Karpas-422 (cell line): ENCODE measurements around the gene BGLAP. TPM values are rescaled to one million over a fixed set of nuclear protein-coding genes. Genes with fewer than 3 reads are reported as not detected.
"Not testable (repeated sequence)": the region's sequence is repeated elsewhere in the genome, so short reads cannot be mapped to it uniquely, and the experiment has no call there.

ENCODE experiments used
- DNase-seq: peaks from one replicate; pipeline ENCODE4 v3.0.0-alpha.2; 2015
- H2AFZ ChIP-seq: fragments of 200-600 bp; sonication (generic); 2 replicates; pipeline ENCODE4 v1.6.1; 2014; ENCODE audit warnings: antibody characterized with exemption, low read length, mixed read lengths
- H3K27ac ChIP-seq: fragments of 200-600 bp; sonication (generic); 2 replicates; pipeline ENCODE4 v1.5.1; 2014; ENCODE audit warnings: mild to moderate bottlenecking, low read length, moderate library complexity
- H3K27me3 ChIP-seq: fragments of 200-600 bp; sonication (generic); 2 replicates; pipeline ENCODE4 v1.6.1; 2014; ENCODE audit warnings: low read length, mixed read lengths
- H3K36me3 ChIP-seq: fragments of 200-600 bp; sonication (generic); 2 replicates; pipeline ENCODE4 v1.6.1; 2014; ENCODE audit warnings: low read length, mixed read lengths; ENCODE audit not compliant: insufficient read depth
- H3K4me1 ChIP-seq: fragments of 200-600 bp; sonication (generic); 2 replicates; pipeline ENCODE4 v1.6.1; 2014; ENCODE audit warnings: mild to moderate bottlenecking, low read length, mixed read lengths
- H3K4me2 ChIP-seq: fragments of 200-600 bp; sonication (generic); 2 replicates; pipeline ENCODE4 v1.6.1; 2014; ENCODE audit warnings: low read length, low read depth, mild to moderate bottlenecking; ENCODE audit not compliant: poor library complexity, severe bottlenecking
- H3K4me3 ChIP-seq: fragments of 200-600 bp; sonication (generic); 2 replicates; pipeline ENCODE4 v1.5.1; 2014; ENCODE audit warnings: mild to moderate bottlenecking, antibody characterized with exemption, low read length, mixed read lengths
- H3K79me2 ChIP-seq: fragments of 200-600 bp; sonication (generic); 2 replicates; pipeline ENCODE4 v1.6.1; 2014; ENCODE audit warnings: mild to moderate bottlenecking, low read length, mixed read lengths
- H3K9ac ChIP-seq: fragments of 200-600 bp; sonication (generic); 2 replicates; pipeline ENCODE4 v1.6.0; 2014; ENCODE audit warnings: low read length
- H3K9me2 ChIP-seq: fragments of 200-600 bp; sonication (generic), shearing (Covaris generic); replicated peaks from 2 replicates; pipeline ENCODE4 v1.6.0; 2014; ENCODE audit warnings: mild to moderate bottlenecking, low read length, moderate library complexity; ENCODE audit not compliant: insufficient read depth
- H3K9me3 ChIP-seq: fragments of 300-700, 200-600 bp; sonication (generic); 2 replicates; pipeline ENCODE4 v1.6.1; 2014; ENCODE audit warnings: low read length, mixed read lengths
- H4K20me1 ChIP-seq: fragments of 200-600 bp; sonication (generic); 2 replicates; pipeline ENCODE4 v1.6.1; 2014; ENCODE audit warnings: mild to moderate bottlenecking, antibody characterized with exemption, low read length, low read depth; ENCODE audit not compliant: insufficient read depth
- total RNA-seq: library from RNA; depleted of rRNA; stranded (reverse); fragments of >200 nt; shearing (Covaris generic); gene quantifications from 2 replicates; pipeline ENCODE4 v1.2.3, GENCODE V29; 2014; ENCODE audit warnings: low replicate concordance

BGLAP gene
- total RNA-seq, 1 experiment from 2014 or later = 0.48 TPM

DNA sequence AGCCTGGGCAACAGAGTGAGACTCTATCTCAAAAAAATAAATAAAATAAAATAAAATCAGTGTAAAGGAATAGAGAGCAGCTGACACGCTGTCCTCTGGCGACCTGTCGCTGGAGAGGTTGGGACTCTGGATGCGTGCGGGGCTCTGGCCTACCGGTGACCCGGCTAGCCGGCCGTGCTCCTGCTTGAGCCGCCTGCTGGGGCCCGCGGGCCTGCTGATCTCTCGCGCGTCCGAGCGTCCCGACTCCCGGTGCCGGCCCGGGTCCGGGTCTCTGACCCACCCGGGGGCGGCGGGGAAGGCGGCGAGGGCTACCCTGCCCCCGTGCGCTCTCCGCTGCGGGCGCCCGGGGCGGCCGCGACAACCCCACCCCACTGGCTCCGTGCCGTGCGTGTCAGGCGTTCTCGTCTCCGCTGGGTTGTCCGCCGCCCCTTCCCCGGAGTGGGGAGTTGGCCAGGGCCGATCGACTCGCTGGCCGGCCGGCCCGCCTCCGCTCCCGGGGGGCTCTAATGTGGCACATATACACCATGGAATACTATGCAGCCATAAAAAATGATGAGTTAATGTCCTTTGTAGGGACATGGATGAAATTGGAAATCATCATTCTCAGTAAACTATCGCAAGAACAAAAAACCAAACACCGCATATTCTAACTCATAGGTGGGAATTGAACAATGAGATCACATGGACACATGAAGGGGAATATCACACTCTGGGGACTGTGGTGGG, 25.5 kb upstream of the BGLAP start:
- H3K9ac ChIP-seq, H3K27me3 ChIP-seq: not testable (repeated sequence)
- H3K4me1 ChIP-seq = peaks cover 19% of the 10 kb centered on the region

DNA sequence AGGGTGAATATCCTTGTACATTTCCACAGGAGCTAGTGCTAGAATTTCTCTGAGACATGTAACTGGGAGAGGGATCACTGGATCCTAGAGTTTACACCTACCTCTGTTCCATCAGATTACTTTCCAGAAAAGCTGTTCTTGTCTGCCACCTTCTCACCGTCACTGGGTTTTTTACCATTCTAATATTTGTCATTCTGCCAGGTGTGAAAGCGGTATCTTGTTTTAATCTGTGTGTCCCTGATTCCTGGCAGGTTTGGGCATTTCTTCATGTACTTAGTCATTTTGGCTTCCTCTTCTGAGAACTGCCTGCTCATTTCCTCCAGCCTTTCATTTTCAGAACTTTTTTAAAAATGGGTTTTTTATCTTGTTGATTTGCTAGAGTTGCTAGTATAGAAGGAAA, 24.1 kb upstream of the BGLAP start:
- Histone ChIP-seq H3K27ac (no peak overlapping the region), H3K36me3 (no peaks in the 10 kb centered on the region), H3K9me3 (no peaks in the 10 kb centered on the region), H2AFZ (no peak overlapping the region), H3K9me2 (no peaks in the 10 kb centered on the region), H3K79me2 (peaks cover 27% of the 10 kb centered on the region), H3K4me3 (no peak overlapping the region), H3K9ac (no peak overlapping the region), H3K4me1 (peaks cover 10% of the 10 kb centered on the region), H3K4me2 (no peak overlapping the region), H3K27me3 (no peaks in the 10 kb centered on the region), H4K20me1 (no peaks in the 10 kb centered on the region)
- no peak for DNase-seq

More for the DNA sequence above, 25.5 kb upstream of the BGLAP start:
- not testable (repeated sequence) for H3K9me2 ChIP-seq, H3K4me3 ChIP-seq, H2AFZ ChIP-seq, H3K9me3 ChIP-seq, DNase-seq, H3K27ac ChIP-seq, H3K4me2 ChIP-seq, H3K36me3 ChIP-seq, H4K20me1 ChIP-seq
- peaks cover 27% of the 10 kb centered on the region for H3K79me2 ChIP-seq

DNA sequence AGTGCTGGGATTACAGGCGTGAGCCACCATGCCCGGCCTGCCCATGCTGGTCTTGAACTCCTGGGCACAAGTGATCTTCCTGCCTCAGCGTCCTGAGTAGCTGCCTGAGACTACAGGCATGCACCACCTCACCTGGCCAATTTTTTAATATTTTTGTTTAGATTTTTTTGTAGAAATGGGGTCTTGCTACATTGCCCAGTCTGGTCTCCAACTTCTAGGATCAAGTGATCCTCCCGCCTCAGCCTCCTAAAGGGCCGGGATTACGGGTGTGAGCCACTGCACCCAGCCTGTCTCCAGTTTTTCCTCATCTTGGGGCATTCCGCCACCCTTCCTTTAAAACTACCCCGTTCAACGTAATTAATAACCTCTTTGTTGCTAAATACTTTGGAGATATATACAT, 21.8 kb upstream of the BGLAP start:
- Histone ChIP-seq H3K79me2 (peaks cover 9% of the 10 kb centered on the region), H3K4me1 (no peaks in the 10 kb centered on the region), H2AFZ (no peak overlapping the region), H3K27ac (no peak overlapping the region), H3K9ac (no peak overlapping the region), H3K4me3 (no peak overlapping the region), H3K9me2 (no peaks in the 10 kb centered on the region), H3K4me2 (no peak overlapping the region), H4K20me1 (no peaks in the 10 kb centered on the region), H3K27me3 (no peaks in the 10 kb centered on the region), H3K36me3 (no peaks in the 10 kb centered on the region), H3K9me3 (no peaks in the 10 kb centered on the region)
- DNase-seq = no peak

DNA sequence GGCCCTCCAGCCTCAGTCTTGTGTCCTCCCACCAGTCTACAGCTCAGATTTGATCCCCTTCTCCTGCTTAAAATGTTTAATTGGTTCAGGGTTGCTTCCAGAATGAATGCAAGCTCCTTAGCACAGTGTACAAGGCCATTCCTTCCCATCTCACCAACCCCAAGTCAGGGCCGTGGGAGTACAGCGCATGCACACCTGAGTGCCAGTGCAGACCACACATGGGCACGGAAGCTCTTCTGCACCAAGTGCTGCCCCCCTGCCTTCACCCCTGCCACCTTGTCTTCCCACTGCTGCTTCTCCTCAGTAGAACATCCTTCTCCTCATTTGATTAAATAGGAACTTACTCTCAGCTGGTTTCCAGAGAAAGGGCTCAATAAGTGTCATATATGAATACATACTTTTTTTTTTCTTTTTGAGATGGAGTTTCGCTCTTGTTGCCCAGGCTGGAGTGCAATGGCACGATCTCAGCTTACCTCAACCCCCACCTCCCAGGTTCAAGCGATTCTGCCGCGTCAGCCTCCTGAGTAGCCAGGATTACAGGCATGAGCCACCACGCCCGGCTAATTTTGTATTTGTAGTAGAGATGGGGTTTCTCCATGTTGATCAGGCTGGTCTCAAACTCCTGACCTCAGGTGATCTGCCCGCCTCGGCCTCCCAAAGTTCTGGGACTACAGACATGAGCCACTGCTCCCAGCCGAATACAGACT, 19.8 kb upstream of the BGLAP start:
- peaks cover 8% of the 10 kb centered on the region; the same call in 1 of the 2 replicates for H3K79me2 ChIP-seq
- H3K9me3 ChIP-seq = no peaks in the 10 kb centered on the region
- no peaks in the 10 kb centered on the region for H3K27me3 ChIP-seq
- H4K20me1 ChIP-seq = no peaks in the 10 kb centered on the region
- no peak overlapping the region for H3K27ac ChIP-seq
- DNase-seq = no peak
- no peak overlapping the region for H3K9ac ChIP-seq
- H3K4me3 ChIP-seq = no peak overlapping the region
- no peak overlapping the region for H2AFZ ChIP-seq
- H3K4me1 ChIP-seq = no peaks in the 10 kb centered on the region
- H3K9me2 ChIP-seq = no peaks in the 10 kb centered on the region
- H3K4me2 ChIP-seq = no peak overlapping the region
- 0 out of 2 replicates have a peak, but pooled peaks cover 3% of the 10 kb centered on the region for H3K36me3 ChIP-seq

DNA sequence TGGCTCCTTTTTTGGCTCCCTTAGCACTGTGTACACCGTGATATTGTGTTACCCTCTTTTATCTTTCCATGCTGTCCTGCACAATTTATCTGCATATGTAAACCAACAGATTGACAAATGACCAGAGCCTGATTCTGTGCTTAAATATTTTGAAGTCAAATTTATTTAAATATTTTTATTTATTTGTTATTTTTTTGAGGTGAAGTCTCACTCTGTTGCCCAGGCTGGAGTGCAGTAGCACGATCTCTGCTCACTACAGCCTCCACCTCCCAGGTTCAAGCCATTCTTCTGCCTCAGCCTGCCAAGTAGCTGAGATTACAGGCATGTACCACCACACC, 16.3 kb upstream of the BGLAP start:
- no peak overlapping the region for H2AFZ ChIP-seq
- no peaks in the 10 kb centered on the region for H3K9me3 ChIP-seq
- no peak overlapping the region for H3K4me2 ChIP-seq
- H3K4me3 ChIP-seq = no peak overlapping the region
- no peak overlapping the region for H3K9ac ChIP-seq
- H3K27me3 ChIP-seq = no peaks in the 10 kb centered on the region
- no peak overlapping the region for H3K27ac ChIP-seq
- H3K9me2 ChIP-seq = no peaks in the 10 kb centered on the region
- DNase-seq = no peak
- no peaks in the 10 kb centered on the region for H4K20me1 ChIP-seq
- 0 out of 2 replicates have a peak, but pooled peaks cover 3% of the 10 kb centered on the region for H3K36me3 ChIP-seq
- H3K4me1 ChIP-seq = no peaks in the 10 kb centered on the region
- H3K79me2 ChIP-seq = no peaks in the 10 kb centered on the region

DNA sequence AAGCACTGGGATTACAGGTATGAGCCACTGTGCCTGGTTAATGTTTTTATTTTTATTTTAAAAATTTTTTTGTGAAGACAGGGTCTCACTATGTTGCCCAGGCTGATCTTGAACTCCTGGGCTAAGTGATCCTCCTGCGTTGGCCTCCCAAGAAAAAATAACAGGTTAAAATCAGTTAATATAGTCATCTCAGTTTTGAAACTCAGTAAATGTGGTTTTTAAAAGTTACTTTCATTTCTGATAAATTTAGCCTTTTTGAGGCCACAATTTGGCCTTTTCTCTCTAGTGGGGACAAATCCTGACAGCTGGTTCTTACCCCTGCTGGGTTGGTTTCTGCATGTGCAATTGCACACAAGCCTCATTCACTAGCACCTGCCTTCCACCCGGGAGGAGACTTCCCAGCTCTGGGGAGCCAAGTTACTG, 15.9 kb upstream of the BGLAP start:
- no peak overlapping the region for H3K4me3 ChIP-seq
- H4K20me1 ChIP-seq = no peaks in the 10 kb centered on the region
- no peak overlapping the region for H2AFZ ChIP-seq
- DNase-seq = no peak
- no peaks in the 10 kb centered on the region for H3K9me3 ChIP-seq
- no peaks in the 10 kb centered on the region for H3K4me1 ChIP-seq
- H3K36me3 ChIP-seq = 0 out of 2 replicates have a peak, but pooled peaks cover 3% of the 10 kb centered on the region
- no peaks in the 10 kb centered on the region for H3K79me2 ChIP-seq
- no peak overlapping the region for H3K27ac ChIP-seq
- no peak overlapping the region for H3K4me2 ChIP-seq
- no peak overlapping the region for H3K9ac ChIP-seq
- H3K27me3 ChIP-seq = no peaks in the 10 kb centered on the region
- H3K9me2 ChIP-seq = no peaks in the 10 kb centered on the region

DNA sequence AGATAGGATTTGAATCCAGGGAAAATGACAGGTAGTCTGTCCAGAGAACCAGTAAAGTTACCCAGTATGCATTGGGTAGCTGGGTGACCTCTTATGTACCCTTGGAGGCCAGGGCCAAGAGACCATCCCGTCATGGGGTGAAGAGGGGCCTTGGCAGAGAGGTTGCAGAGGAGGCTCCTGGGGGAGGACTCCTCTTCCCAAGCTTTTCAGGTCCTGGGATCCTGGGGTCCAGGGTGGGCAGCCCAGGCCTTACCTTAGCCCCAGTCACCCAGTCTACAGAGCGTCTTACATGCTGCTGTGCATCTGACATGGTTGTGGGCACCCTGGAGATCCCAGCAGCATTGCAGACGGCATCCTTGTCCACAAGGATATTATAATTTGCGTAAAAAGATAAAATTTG, 15.2 kb upstream of the BGLAP start:
- H3K4me3 ChIP-seq = no peak overlapping the region
- H3K36me3 ChIP-seq = 0 out of 2 replicates have a peak, but pooled peaks cover 3% of the 10 kb centered on the region
- no peak overlapping the region for H2AFZ ChIP-seq
- H3K27me3 ChIP-seq = no peaks in the 10 kb centered on the region
- no peak overlapping the region for H3K27ac ChIP-seq
- no peaks in the 10 kb centered on the region for H3K9me2 ChIP-seq
- no peaks in the 10 kb centered on the region for H3K9me3 ChIP-seq
- H3K79me2 ChIP-seq = no peaks in the 10 kb centered on the region
- no peak overlapping the region for H3K4me2 ChIP-seq
- no peaks in the 10 kb centered on the region for H3K4me1 ChIP-seq
- no peaks in the 10 kb centered on the region for H4K20me1 ChIP-seq
- no peak for DNase-seq
- H3K9ac ChIP-seq = no peak overlapping the region

DNA sequence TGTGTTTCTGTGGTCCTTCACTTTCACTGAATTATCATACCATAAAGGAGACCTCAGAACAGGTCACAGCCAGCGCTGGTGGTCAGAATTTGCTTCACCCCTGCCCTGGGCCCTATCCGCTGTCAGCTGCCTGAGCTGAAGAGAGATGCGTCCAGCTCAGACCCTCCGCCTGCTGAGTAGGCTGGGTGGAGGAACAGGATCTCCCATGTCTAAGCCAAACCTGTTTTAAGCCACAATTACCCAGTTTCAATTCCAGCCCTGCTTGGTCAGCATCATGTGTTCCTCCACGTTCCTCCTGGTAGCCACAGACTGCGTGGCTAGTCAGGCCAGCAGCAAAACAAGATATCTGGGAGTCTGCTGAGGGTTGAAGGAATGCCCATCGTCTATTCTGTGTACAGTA, 13.5 kb upstream of the BGLAP start:
- Histone ChIP-seq H3K4me3 (no peak overlapping the region), H4K20me1 (no peaks in the 10 kb centered on the region), H3K4me1 (0 out of 2 replicates have a peak, but pooled peaks cover 5% of the 10 kb centered on the region), H3K79me2 (no peaks in the 10 kb centered on the region), H3K9me3 (no peaks in the 10 kb centered on the region), H3K4me2 (no peak overlapping the region), H3K27ac (no peak overlapping the region), H2AFZ (no peak overlapping the region), H3K27me3 (no peaks in the 10 kb centered on the region), H3K9ac (no peak overlapping the region), H3K36me3 (0 out of 2 replicates have a peak, but pooled peaks cover 3% of the 10 kb centered on the region), H3K9me2 (no peaks in the 10 kb centered on the region)
- DNase-seq = no peak
